Measurements from ENCODE around the gene ASCC2.
"Not testable (repeated sequence)": the region's sequence is repeated elsewhere in the genome, so short reads cannot be mapped to it uniquely, and the experiment has no call there.

The ASCC2 gene, protein sequence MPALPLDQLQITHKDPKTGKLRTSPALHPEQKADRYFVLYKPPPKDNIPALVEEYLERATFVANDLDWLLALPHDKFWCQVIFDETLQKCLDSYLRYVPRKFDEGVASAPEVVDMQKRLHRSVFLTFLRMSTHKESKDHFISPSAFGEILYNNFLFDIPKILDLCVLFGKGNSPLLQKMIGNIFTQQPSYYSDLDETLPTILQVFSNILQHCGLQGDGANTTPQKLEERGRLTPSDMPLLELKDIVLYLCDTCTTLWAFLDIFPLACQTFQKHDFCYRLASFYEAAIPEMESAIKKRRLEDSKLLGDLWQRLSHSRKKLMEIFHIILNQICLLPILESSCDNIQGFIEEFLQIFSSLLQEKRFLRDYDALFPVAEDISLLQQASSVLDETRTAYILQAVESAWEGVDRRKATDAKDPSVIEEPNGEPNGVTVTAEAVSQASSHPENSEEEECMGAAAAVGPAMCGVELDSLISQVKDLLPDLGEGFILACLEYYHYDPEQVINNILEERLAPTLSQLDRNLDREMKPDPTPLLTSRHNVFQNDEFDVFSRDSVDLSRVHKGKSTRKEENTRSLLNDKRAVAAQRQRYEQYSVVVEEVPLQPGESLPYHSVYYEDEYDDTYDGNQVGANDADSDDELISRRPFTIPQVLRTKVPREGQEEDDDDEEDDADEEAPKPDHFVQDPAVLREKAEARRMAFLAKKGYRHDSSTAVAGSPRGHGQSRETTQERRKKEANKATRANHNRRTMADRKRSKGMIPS

GRCh38 chr22:29837741-29838598 lies at the start of gene ASCC2:
TSS of gene ASCC2 (minus strand) at chr22:29838274. CDS start at chr22:29832325, 5,949 bp downstream.
- peak; percentile 97 for DNase-seq (ENCODE audit: low spot score)

DNA sequence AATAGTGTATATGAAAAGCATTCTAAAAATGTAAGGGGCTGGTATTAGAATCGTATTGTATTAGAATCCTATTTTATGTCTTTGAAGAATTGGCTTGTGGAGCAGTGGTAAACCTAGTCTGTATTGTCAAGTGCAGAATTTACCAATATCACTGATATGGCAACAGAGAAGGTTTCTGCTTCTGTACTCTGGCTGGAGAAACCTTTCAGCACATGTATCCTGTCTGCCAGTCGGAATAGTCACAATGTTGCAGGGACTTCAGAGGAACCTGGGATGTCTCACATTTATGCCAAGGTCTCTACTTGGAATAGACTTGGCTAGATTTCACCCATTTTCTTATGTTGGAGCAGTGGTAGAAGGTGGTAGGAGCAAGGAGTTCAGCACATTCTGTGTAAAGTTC lies 49.3 kb upstream of the ASCC2 start:
- DNase-seq (ENCODE audit: low spot score), result no peak

DNA sequence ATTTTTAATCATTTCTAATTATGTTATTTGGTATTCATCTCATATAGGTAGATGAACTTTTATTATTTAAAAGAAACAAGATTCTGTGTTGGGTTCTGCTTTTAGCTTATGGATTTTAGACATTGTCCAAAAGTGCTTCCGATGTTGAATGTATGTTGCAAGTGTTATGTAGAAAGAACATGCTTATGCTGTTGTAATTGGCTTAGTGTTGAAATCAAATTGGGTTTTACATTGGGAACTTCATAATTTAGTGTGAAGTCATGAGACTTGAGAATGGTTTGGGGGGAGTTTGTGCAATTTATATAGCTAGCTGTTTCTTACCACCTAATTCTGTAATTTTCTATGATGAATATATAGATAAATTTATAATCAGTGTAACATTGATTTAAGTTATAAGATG lies 48.5 kb upstream of the ASCC2 start:
- DNase-seq (ENCODE audit: low spot score), result no peak

DNA sequence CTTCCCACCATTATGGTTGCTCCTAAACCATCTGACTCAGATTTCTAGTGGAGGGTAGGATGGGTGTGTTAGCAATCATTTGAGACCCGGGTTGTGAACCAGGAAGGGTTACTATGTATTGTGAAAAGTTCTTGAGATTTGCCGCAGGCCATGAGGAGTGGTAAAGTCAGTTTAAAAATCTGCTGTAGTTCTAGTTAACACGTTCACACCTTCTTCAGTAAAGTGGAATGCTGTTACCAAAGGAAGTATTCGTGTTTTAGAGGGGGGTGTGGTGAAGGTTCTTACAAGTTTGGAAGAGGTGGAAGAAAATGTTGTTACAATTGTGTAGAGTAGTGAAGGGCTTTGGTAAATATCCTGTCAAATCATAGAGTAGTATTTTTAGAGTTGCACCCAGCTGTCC lies 47.5 kb upstream of the ASCC2 start:
- no peak for DNase-seq (ENCODE audit: low spot score)

DNA sequence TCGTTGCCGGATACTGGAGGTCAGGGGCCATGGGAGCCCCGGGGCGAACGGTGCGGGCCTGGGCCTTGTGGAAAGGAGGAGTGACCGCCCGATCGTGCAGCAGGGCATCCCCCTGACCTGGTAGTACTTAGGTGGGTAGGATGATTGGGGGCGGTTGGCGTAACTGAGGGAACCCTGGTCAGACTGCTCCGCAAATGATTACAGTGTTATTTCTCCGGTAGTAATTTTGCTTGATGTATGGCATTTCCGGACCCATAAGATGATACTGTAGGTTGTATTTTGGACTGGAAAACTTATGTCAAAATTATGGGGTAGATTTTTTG lies 45.7 kb upstream of the ASCC2 start:
- DNase-seq (ENCODE audit: low spot score), result no peak

DNA sequence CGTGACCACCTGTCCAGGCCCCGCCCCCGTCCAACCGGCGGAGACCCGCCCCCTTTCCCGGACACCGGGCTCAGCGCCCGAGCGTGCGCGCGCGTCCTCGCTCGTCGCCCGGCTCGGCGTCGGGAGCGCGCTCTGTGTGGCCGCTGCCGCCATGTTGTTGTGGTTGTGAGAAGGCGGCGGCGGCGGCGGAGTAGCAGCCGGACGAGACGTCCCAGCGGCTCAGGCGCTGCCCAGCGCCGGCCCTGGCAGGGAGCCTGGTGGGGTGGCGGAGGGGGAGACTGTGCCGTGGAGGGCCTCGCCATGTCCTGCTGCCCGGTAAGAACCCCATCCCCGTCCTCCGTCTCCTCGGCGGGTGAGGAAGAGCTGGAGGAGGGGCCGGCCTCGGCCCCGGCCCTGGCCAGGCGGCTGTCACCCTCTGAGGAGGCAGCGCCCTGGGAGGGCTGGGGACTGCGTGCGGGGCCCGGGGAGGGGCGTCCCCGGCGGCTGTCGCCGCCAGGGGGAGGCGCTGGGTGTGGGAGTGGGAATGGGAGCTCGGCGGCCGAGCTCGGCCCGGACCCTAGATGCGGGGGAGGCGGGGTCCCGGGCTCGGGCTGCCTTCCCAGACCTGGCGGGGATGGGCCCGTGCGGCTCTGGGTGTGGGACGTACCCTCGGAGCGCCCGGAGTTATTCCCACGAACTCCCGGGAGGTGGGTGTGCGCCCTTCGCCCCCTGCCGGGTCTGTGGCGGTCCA lies 45.1 kb upstream of the ASCC2 start, which contains the start of gene MTMR3:
Gene MTMR3, plus strand, starts transcription at position 130 of the 730 bp plus-strand sequence. CDS start 87,886 bp downstream, outside the sequence.
- DNase-seq (ENCODE audit: low spot score), result peak; percentile 90

DNA sequence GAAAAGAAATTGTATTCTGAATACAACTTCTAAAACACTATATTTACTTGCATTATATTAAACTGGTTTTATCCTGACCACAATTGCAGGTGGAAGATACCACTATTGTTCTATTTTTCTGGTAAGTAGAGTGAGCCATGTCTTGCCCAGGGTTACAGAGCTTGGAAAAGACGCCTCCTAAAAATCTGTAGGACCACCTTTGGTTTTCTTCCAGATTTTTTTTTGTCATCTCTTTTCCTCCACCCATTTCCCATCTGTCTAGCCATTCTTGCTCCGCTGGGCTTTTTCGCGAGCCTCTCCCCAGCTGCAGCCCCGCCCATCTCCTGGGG lies 44.6 kb upstream of the ASCC2 start:
- no peak for DNase-seq (ENCODE audit: low spot score)

- no peak for DNase-seq (ENCODE audit: low spot score)
These were observed 41.7 kb upstream of the ASCC2 start for GRCh38 chr22:29879753-29880152.

- DNase-seq (ENCODE audit: low spot score), result no peak
These were observed 39.5 kb upstream of the ASCC2 start for GRCh38 chr22:29877620-29878019.

DNA sequence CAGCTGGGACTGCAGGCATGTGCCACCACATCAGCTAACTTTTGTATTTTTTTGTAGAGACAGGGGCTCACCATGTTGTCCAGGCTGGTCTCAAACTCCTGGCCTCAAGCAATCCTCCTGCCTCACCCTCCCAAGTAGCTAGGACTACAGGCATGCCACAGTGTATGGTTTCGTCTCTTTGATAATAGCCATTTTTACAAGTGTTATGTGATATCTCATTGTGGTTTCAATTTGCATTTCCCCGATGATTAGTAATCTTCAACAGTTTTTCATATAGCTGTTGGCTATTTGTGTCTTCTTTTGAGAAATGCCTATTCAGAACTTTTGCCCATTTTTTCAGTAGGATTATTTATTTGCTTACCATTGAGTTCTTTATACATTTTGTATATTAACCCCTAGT lies 35.9 kb upstream of the ASCC2 start:
- no peak for DNase-seq (ENCODE audit: low spot score)

- no peak for DNase-seq (ENCODE audit: low spot score)
These were observed 34.9 kb upstream of the ASCC2 start for GRCh38 chr22:29872989-29873388.

- no peak for DNase-seq (ENCODE audit: low spot score)
These were observed 34.2 kb upstream of the ASCC2 start for GRCh38 chr22:29872144-29872893.

DNA sequence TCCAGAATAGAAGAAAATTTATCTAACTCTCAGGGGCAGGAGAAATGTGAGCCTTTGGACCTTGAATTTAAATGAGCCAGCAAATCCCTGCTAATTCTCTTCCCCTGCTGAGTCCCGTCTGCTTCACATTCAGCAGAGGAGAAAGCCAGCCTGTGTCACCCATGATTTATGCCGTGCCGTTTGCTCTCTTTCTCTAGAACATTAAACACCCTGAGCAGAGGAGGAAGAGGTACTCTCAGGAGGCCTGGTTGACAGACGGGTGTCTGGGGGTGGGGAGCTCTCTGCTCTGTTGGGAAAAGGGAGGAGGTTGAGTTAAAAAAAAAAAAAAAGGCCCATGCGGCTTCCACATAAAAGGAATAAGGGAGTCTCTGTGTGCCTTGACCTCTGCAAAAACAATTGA lies 33.6 kb upstream of the ASCC2 start:
- DNase-seq (ENCODE audit: low spot score), result peak; percentile 74

- no peak for DNase-seq (ENCODE audit: low spot score)
These were observed 32.5 kb upstream of the ASCC2 start for GRCh38 chr22:29870574-29870973.

GRCh38 chr22:29867851-29868250 lies 29.8 kb upstream of the ASCC2 start:
- no peak for DNase-seq (ENCODE audit: low spot score)

DNA sequence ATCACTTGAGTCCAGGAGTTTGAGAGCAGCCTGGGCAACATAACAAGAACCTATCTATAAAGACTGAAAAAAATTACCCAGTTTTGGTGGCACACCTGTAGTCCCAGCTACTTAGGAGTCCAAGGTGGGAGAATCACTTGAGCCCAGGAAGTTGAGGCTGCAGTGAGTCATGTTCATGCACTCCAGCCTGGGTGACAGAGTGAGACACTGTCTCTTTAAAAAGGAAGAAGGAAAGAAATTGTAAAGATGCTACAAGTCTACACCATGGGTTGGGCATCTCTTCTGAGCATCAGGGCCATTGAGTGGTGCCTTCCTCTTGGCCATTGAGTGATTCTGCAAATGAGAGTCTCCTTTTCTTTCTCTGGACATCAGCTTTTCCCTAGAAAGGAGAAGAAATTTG lies 29.2 kb upstream of the ASCC2 start:
- no peak for DNase-seq (ENCODE audit: low spot score)

DNA sequence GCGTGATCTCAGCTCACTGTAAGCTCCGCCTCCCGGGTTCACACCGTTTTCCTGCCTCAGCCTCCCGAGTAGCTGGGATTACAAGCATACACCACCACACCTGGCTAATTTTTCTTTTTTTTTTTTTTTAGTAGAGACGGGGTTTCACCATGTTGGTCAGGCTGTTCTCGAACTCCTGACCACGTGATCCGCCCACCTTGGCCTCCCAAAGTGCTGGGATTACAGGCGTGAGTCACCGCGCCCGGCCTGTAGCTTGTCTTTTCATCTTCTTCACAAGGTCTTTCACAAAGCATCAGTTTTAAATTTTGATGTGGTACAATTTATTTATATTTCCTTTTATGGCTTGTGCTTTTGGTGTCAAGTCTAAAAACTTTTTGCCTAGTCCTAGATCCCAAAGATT lies 27.5 kb upstream of the ASCC2 start:
- DNase-seq (ENCODE audit: low spot score), result not testable (repeated sequence)

DNA sequence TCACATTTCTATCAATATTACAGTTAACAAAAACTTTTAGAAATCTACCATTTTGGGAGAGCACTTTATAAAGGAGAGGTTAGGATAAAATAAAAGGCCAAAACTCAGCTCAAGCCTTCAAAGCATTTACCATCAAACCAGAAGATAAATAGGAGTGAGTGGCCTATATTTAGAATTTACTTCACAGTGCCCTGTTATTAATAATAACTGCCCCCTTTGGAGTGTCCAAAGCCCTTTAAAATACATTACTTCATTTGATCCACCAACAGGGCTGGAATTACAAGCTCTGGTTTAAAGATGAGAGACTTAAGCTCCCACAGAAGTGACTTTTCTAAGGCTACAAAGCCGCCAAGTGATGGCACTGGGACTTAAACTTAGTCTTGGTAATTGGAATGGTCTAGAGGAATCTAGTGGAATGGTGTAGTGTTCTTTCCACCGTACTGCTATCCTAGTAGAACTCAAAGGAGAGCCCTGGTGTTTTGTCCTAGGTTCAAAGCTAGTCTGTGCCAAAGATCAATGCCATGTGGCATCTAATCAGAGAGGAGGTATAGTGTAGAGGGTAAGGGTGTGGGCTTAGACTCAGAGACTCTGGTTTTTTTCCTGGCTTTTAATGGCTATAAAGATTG lies 23.7 kb upstream of the ASCC2 start:
- no peak for DNase-seq (ENCODE audit: low spot score)

DNA sequence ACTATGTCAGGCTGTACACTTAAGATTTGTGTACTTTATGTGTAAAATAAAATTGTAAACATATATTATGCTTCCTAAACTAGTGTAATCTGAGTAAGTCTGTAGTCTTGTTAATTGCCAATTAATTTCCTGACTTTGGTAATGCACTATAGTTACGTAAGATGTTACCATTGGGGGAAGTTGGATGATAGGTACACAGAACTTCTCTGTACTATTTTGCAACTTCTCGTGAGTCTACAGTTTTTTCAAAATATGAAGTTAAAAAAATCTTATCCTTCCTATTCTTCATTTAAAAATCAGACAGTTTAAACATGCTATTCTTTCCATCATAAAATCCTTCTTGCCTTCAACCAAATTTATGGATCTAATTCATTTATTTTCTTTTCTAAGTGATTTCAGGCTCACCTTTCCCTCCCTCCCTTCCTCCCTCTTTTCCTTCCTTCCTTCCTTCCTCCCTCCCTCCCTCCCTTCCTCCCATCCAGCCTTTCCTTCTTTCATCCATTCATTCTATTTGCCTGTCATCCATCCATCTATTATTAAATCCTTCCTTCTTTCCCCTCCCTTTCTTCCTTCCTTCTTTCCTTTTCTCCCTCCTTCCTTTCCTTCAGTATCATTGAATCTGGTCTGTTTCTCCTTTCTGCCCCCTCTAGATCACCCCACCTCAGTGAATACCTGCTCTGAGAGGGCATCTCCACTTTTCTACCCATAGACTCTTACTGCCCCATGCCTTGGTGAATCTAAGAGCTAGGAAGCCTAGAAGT lies 22.1 kb upstream of the ASCC2 start:
- DNase-seq (ENCODE audit: low spot score), result no peak

DNA sequence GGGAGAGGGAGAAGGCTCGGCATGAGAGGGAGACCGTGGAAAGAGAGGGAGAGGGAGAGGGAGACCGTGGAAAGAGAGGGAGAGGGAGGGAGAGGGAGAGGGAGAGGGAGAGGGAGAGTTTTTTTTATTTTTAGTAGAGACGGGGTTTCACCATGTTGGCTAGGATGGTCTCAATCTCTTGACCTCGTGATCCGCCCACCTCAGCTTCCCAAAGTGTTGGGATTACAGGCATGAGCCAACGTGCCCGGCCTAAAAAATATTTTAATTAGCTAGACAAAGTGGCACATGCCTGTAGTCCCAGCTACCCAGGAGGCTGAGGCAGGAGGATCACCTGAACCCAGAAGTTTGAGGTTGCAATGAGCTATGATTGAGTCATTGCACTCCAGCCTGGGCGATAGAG lies 21.0 kb upstream of the ASCC2 start:
- DNase-seq (ENCODE audit: low spot score), result not testable (repeated sequence)

Data from putamen (tissue), 1 donor.